AG04450 (cell line): ENCODE results near the gene EIF2AK2. TPM values are rescaled to one million over a fixed set of nuclear protein-coding genes. Genes with fewer than 3 reads are reported as not detected.

Experiments
- CTCF ChIA-PET: fragments of 300-600, 350-600 bp; formaldehyde crosslinking; extraction: SDS; loops from one replicate; lab custom pipeline; 2022; ENCODE audit warnings: antibody characterized with exemption, inconsistent platforms; lab: Charles Lee
- POLR2A ChIA-PET: fragments of 350-600 bp; formaldehyde crosslinking; extraction: SDS; loops from one replicate; lab custom pipeline; 2021; ENCODE audit warnings: antibody characterized with exemption, inconsistent platforms; lab: Yijun Ruan, JAX
- DNase-seq: peaks from one replicate; pipeline ENCODE4 v3.0.0-alpha.2; 2011; ENCODE audit warnings: low read depth, low spot score
- H3K27ac ChIP-seq: one replicate; pipeline ENCODE4 v1.5.1; 2012; ENCODE audit warnings: low read depth, low read length, control low read depth
- H3K27me3 ChIP-seq: one replicate; pipeline ENCODE4 v1.6.0; 2012; ENCODE audit warnings: low read length; ENCODE audit not compliant: control insufficient read depth, insufficient read depth
- H3K4me3 ChIP-seq: 2 replicates; pipeline ENCODE4 v1.5.1; 2011; ENCODE audit warnings: mild to moderate bottlenecking, low read depth, low read length, control low read depth
- H3K9me3 ChIP-seq: 2 replicates; pipeline ENCODE4 v1.5.1; 2012; ENCODE audit warnings: low read length; ENCODE audit not compliant: control insufficient read depth, insufficient read depth
- CTCF ChIP-seq: IDR thresholded peaks from 2 replicates; pipeline ENCODE4 v1.5.1; 2011; ENCODE audit warnings: low read depth, low read length, control low read depth, inconsistent platforms
- polyA plus RNA-seq: library from polyadenylated mRNA; depleted of rRNA; stranded (reverse); fragments of >200 nt; gene quantifications from 2 replicates; pipeline ENCODE4 v1.2.3, GENCODE V29; 2011

The EIF2AK2 gene
- polyA plus RNA-seq, 1 experiment, result 36.5 TPM

GRCh38 chr2:37188570-37188969 lies 31.8 kb upstream of the EIF2AK2 start, which contains the start of gene SULT6B1:
Gene SULT6B1, minus strand, starts transcription at chr2:37188670. Its CDS starts 30 bp downstream, at chr2:37188640.
- ChIA-PET CTCF (interaction anchor here (2.4 kb wide), 1 partner anchor 20 kb away, joined by 12 read pairs; no protein-coding TSS in a partner anchor), POLR2A (no interaction called here)
- TF ChIP-seq CTCF, result no peak
- no peak within 1 kb of the TSS for H3K27ac ChIP-seq
- no peaks in the 10 kb centered on the region for H3K9me3 ChIP-seq
- DNase-seq, result no peak
- no peaks in the 10 kb centered on the region for H3K27me3 ChIP-seq
- no peak within 1 kb of the TSS for H3K4me3 ChIP-seq

- DNase-seq, result no peak
- POLR2A ChIA-PET, result interaction anchor here (1.4 kb wide), 1 partner anchor 25 kb away, joined by 6 read pairs; the partner anchor contains the start of gene EIF2AK2
- CTCF ChIA-PET, result interaction anchor here (0.7 to 3.8 kb wide), 3 partner anchors 14 to 695 kb away, joined by 3 to 16 read pairs (median 7); no protein-coding TSS in a partner anchor
- Histone ChIP-seq H3K4me3 (no peak overlapping the region), H3K9me3 (no peaks in the 10 kb centered on the region), H3K27me3 (no peaks in the 10 kb centered on the region), H3K27ac (no peak overlapping the region)
- TF ChIP-seq CTCF, result no peak
These were observed 25.2 kb upstream of the EIF2AK2 start for GRCh38 chr2:37181726-37182684.

GRCh38 chr2:37180640-37181039 lies 23.9 kb upstream of the EIF2AK2 start:
- Histone ChIP-seq H3K27ac (no peak overlapping the region), H3K9me3 (no peaks in the 10 kb centered on the region), H3K27me3 (no peaks in the 10 kb centered on the region), H3K4me3 (no peak overlapping the region)
- TF ChIP-seq CTCF, result no peak
- POLR2A ChIA-PET, result interaction anchor here (0.7 to 1.4 kb wide), 2 partner anchors 24 to 1357 kb away, joined by 3 to 6 read pairs; partner anchors contain the start of gene EIF2AK2
- DNase-seq, result no peak
- CTCF ChIA-PET, result interaction anchor here (0.6 to 1.5 kb wide), 4 partner anchors 10 to 697 kb away, joined by 3 to 6 read pairs (median 3); no protein-coding TSS in a partner anchor

GRCh38 chr2:37180006-37180639 lies 23.3 kb upstream of the EIF2AK2 start:
- POLR2A ChIA-PET, result interaction anchor here (0.7 kb wide), 1 partner anchor 1357 kb away, joined by 3 read pairs; no protein-coding TSS in a partner anchor
- CTCF ChIA-PET, result interaction anchor here (0.6 to 1.3 kb wide), 4 partner anchors 9 to 35 kb away, joined by 3 to 6 read pairs (median 3); no protein-coding TSS in a partner anchor

More at GRCh38 chr2:37180006-37180639, 23.3 kb upstream of the EIF2AK2 start:
- Histone ChIP-seq H3K27me3 (no peaks in the 10 kb centered on the region), H3K9me3 (no peaks in the 10 kb centered on the region), H3K27ac (no peak overlapping the region), H3K4me3 (no peak overlapping the region)
- DNase-seq, result no peak
- no peak for TF ChIP-seq CTCF
